HEK293 (cell line): Measurements from ENCODE around the gene YAE1.

Source experiments
- CTCF ChIA-PET: fragments of 350-600 bp; formaldehyde crosslinking; extraction: SDS; loops from one replicate; lab custom pipeline; 2021; ENCODE audit warnings: antibody characterized with exemption; lab: Yijun Ruan, JAX
- POLR2A ChIA-PET: fragments of 300-600 bp; formaldehyde crosslinking; extraction: SDS; loops from one replicate; lab custom pipeline; 2020; ENCODE audit warnings: antibody characterized with exemption, inconsistent platforms; lab: Yijun Ruan, JAX
- H3K27ac ChIP-seq: fragments of 200-500 bp; sonication (Bioruptor generic); 2 replicates; pipeline ENCODE4 v1.5.1; 2014; ENCODE audit warnings: low read depth, low read length, control low read depth, inconsistent platforms; ENCODE audit errors: extremely low read depth
- H3K36me3 ChIP-seq, 2 experiments: fragments of 200-500 bp in 1 of 2; sonication (Bioruptor generic) in 1 of 2; 1 replicate in 1 of 2; 2 replicates in 1 of 2; pipeline ENCODE4 v1.5.1; 2014 to 2017; ENCODE audit warnings: inconsistent platforms in 2 of 2, low read length in 2 of 2; ENCODE audit not compliant: control insufficient read depth in 2 of 2, insufficient read depth in 1 of 2
- H3K4me1 ChIP-seq: fragments of 200-500 bp; sonication (Bioruptor generic); 2 replicates; pipeline ENCODE4 v1.5.1; 2014; ENCODE audit warnings: mild to moderate bottlenecking, low read length, inconsistent platforms; ENCODE audit not compliant: control insufficient read depth, insufficient read depth
- H3K4me3 ChIP-seq: 2 replicates; pipeline ENCODE4 v1.5.1; 2011; ENCODE audit warnings: low read depth, mild to moderate bottlenecking, control low read depth, low read length, moderate library complexity
- H3K9me3 ChIP-seq: fragments of 200-500 bp; sonication (Bioruptor generic); 2 replicates; pipeline ENCODE4 v1.5.1; 2014; ENCODE audit warnings: low read depth, low read length, inconsistent platforms; ENCODE audit not compliant: control insufficient read depth, insufficient read depth
- BCL11A ChIP-seq: fragments of 450-650 bp; formaldehyde crosslinking; IDR thresholded peaks from 2 replicates; pipeline ENCODE4 v1.5.1; 2016; ENCODE audit warnings: low read depth, missing biosample characterization, missing genetic modification characterization
- GLIS1 ChIP-seq: fragments of 450-650 bp; formaldehyde crosslinking; IDR thresholded peaks from 2 replicates; pipeline ENCODE4 v1.5.1; 2016; ENCODE audit warnings: missing biosample characterization, missing genetic modification characterization
- HOXD13 ChIP-seq: sonication (generic); formaldehyde crosslinking; IDR thresholded peaks from 2 replicates; pipeline ENCODE4 v1.8.0; 2022; ENCODE audit warnings: missing genetic modification reagents, borderline replicate concordance
- MYNN ChIP-seq: fragments of 450-650 bp; formaldehyde crosslinking; IDR thresholded peaks from 2 replicates; pipeline ENCODE4 v1.5.1; 2016; ENCODE audit warnings: missing biosample characterization, missing genetic modification characterization, borderline replicate concordance
- PBX3 ChIP-seq: sonication (generic); formaldehyde crosslinking; IDR thresholded peaks from 2 replicates; pipeline ENCODE4 v1.8.1; 2022; ENCODE audit warnings: mild to moderate bottlenecking, moderate library complexity, missing genetic modification reagents
- SP7 ChIP-seq: fragments of 450-650 bp; formaldehyde crosslinking; IDR thresholded peaks from 2 replicates; pipeline ENCODE4 v1.5.1; 2016; ENCODE audit warnings: missing biosample characterization, missing genetic modification characterization
- ZBTB8A ChIP-seq: fragments of 450-650 bp; formaldehyde crosslinking; IDR thresholded peaks from 2 replicates; pipeline ENCODE4 v1.5.1; 2016; ENCODE audit warnings: missing biosample characterization, missing genetic modification characterization
- ZFP3 ChIP-seq: fragments of 450-650 bp; formaldehyde crosslinking; IDR thresholded peaks from 2 replicates; pipeline ENCODE4 v1.5.1; 2016; ENCODE audit warnings: low read depth, missing biosample characterization, missing genetic modification characterization
- ZIC2 ChIP-seq: fragments of 450-650 bp; formaldehyde crosslinking; IDR thresholded peaks from 2 replicates; pipeline ENCODE4 v1.5.1; 2016; ENCODE audit warnings: missing biosample characterization, missing genetic modification characterization
- ZNF10 ChIP-seq: fragments of 450-650 bp; formaldehyde crosslinking; IDR thresholded peaks from 2 replicates; pipeline ENCODE4 v1.5.1; 2017; ENCODE audit warnings: missing biosample characterization, missing genetic modification characterization
- ZNF112 ChIP-seq: fragments of 450-650 bp; formaldehyde crosslinking; IDR thresholded peaks from 2 replicates; pipeline ENCODE4 v1.5.0; 2017; ENCODE audit warnings: missing biosample characterization, missing genetic modification characterization
- ZNF140 ChIP-seq: fragments of 450-650 bp; formaldehyde crosslinking; IDR thresholded peaks from 2 replicates; pipeline ENCODE4 v1.5.1; 2016; ENCODE audit warnings: missing biosample characterization, missing genetic modification characterization
- ZNF214 ChIP-seq: fragments of 450-650 bp; formaldehyde crosslinking; IDR thresholded peaks from 2 replicates; pipeline ENCODE4 v1.5.1; 2017; ENCODE audit warnings: missing biosample characterization, mild to moderate bottlenecking, missing genetic modification characterization, borderline replicate concordance
- ZNF513 ChIP-seq: fragments of 450-650 bp; IDR thresholded peaks from 2 replicates; pipeline ENCODE4 v1.5.1; 2018; ENCODE audit warnings: missing biosample characterization, missing genetic modification characterization
- ZNF548 ChIP-seq: fragments of 450-650 bp; formaldehyde crosslinking; IDR thresholded peaks from 2 replicates; pipeline ENCODE4 v1.5.1; 2016; ENCODE audit warnings: missing biosample characterization, missing genetic modification characterization
- ZNF558 ChIP-seq: fragments of 450-650 bp; formaldehyde crosslinking; IDR thresholded peaks from 2 replicates; pipeline ENCODE4 v1.5.1; 2016; ENCODE audit warnings: missing biosample characterization, missing genetic modification characterization
- ZNF626 ChIP-seq: fragments of 450-650 bp; sonication (Bioruptor Pico); formaldehyde crosslinking; IDR thresholded peaks from 2 replicates; pipeline ENCODE4 v1.5.1; 2018; ENCODE audit warnings: missing biosample characterization, missing genetic modification characterization, inconsistent platforms
- ZNF670 ChIP-seq: fragments of 450-650 bp; formaldehyde crosslinking; IDR thresholded peaks from 2 replicates; pipeline ENCODE4 v1.5.1; 2016; ENCODE audit warnings: missing biosample characterization, missing genetic modification characterization, low read depth
- ZNF768 ChIP-seq: fragments of 450-650 bp; formaldehyde crosslinking; IDR thresholded peaks from 2 replicates; pipeline ENCODE4 v1.5.1; 2018; ENCODE audit warnings: missing biosample characterization, mild to moderate bottlenecking, missing genetic modification characterization
- ZNF777 ChIP-seq: fragments of 450-650 bp; formaldehyde crosslinking; IDR thresholded peaks from 2 replicates; pipeline ENCODE4 v1.5.1; 2017; ENCODE audit warnings: missing biosample characterization, missing genetic modification characterization, borderline replicate concordance
- TF ChIP-seq, protein P1 (sequence below): fragments of 450-650 bp; formaldehyde crosslinking; IDR thresholded peaks from 2 replicates; pipeline ENCODE4 v1.5.1; 2017; ENCODE audit warnings: missing biosample characterization, missing genetic modification characterization
- TF ChIP-seq, protein P2 (sequence below): fragments of 450-650 bp; formaldehyde crosslinking; IDR thresholded peaks from 2 replicates; pipeline ENCODE4 v1.5.1; 2016; ENCODE audit warnings: missing biosample characterization, missing genetic modification characterization, low read depth

Gene YAE1

DNA sequence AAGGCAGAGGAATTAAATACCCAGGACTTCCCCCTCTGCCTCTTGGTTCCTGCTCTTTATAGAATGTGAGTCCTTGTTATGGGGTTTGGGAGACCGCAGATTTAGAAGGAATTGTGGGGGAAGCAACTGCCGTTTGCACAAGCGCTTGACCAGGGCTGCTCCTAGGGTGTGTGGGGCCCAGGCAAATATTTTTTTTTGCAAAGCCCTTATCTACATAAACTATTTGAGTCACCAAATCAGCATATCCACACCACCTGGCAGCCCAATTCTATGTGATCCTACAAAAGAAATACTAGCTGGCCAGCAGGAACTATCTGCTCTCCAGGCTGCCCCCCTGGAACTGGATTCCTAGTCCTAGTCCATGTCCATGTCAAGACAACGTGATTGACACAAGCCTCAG, 33.4 kb upstream of the YAE1 start (continued):
- TF ChIP-seq ZNF10 (no peak), MYNN (tag by site-specific recombination) (no peak)

GRCh38 chr7:39534599-39534998, 31.6 kb upstream of the YAE1 start:
- Histone ChIP-seq H3K36me3 (no peaks in the 10 kb centered on the region), H3K4me1 (no peaks in the 10 kb centered on the region), H3K4me3 (no peak overlapping the region), H3K9me3 (no peaks in the 10 kb centered on the region), H3K27ac (no peak overlapping the region)
- ChIA-PET POLR2A (no interaction called here), CTCF (interaction anchor here (0.7 to 2.1 kb wide), 2 partner anchors 14 to 21 kb away, joined by 3 to 7 read pairs; no protein-coding TSS in a partner anchor)
- TF ChIP-seq, protein P1, sequence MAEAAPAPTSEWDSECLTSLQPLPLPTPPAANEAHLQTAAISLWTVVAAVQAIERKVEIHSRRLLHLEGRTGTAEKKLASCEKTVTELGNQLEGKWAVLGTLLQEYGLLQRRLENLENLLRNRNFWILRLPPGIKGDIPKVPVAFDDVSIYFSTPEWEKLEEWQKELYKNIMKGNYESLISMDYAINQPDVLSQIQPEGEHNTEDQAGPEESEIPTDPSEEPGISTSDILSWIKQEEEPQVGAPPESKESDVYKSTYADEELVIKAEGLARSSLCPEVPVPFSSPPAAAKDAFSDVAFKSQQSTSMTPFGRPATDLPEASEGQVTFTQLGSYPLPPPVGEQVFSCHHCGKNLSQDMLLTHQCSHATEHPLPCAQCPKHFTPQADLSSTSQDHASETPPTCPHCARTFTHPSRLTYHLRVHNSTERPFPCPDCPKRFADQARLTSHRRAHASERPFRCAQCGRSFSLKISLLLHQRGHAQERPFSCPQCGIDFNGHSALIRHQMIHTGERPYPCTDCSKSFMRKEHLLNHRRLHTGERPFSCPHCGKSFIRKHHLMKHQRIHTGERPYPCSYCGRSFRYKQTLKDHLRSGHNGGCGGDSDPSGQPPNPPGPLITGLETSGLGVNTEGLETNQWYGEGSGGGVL (tag by site-specific recombination) = no peak
- TF ChIP-seq ZNF626 (no peak), ZNF777 (tag by site-specific recombination) (no peak), ZBTB8A (tag by site-specific recombination) (no peak), ZNF513 (no peak), ZNF768 (tag by site-specific recombination) (no peak), GLIS1 (tag by site-specific recombination) (no peak), SP7 (tag by site-specific recombination) (no peak), HOXD13 (no peak)

DNA sequence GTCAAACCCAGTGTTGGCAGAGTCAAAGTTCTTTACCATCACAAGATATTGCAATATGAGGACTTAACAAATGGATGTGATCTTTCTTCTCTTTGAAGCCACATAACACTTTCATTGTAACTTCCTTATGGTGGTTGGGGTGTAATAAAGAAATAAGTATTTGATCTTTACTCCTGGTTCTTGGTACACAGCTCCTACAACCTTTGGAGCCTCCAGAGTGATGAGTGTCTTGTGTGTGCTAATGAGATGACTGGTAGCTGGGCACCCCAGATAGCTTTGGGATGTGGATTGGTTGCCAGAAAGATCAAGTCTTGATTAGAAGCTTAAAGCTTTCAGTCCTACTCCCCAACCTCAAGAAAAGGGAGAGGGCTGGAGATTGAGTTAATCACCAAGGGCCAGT, 31.1 kb upstream of the YAE1 start:
- H3K9me3 ChIP-seq = no peaks in the 10 kb centered on the region
- no peak for TF ChIP-seq ZNF214 (tag by site-specific recombination)
- no peak for TF ChIP-seq ZNF112
- TF ChIP-seq ZNF140 (tag by site-specific recombination) = no peak
- no peak for TF ChIP-seq ZIC2 (tag by site-specific recombination)
- TF ChIP-seq ZNF670 (tag by site-specific recombination) = no peak
- TF ChIP-seq ZFP3 (tag by site-specific recombination) = no peak
- no peaks in the 10 kb centered on the region for H3K4me1 ChIP-seq
- H3K27ac ChIP-seq = no peak overlapping the region
- POLR2A ChIA-PET = no interaction called here
- no peaks in the 10 kb centered on the region for H3K36me3 ChIP-seq
- CTCF ChIA-PET = interaction anchor here (0.7 to 2.1 kb wide), 2 partner anchors 15 to 21 kb away, joined by 3 to 7 read pairs; no protein-coding TSS in a partner anchor
- no peak overlapping the region for H3K4me3 ChIP-seq

GRCh38 chr7:39535720-39536119, 30.5 kb upstream of the YAE1 start:
- no peaks in the 10 kb centered on the region for H3K4me1 ChIP-seq
- no peaks in the 10 kb centered on the region for H3K9me3 ChIP-seq
- H3K27ac ChIP-seq = no peak overlapping the region
- H3K36me3 ChIP-seq = no peaks in the 10 kb centered on the region
- ChIA-PET CTCF (interaction anchor here (0.6 to 2.1 kb wide), 2 partner anchors 15 to 31 kb away, joined by 5 to 7 read pairs; no protein-coding TSS in a partner anchor), POLR2A (no interaction called here)
- no peak overlapping the region for H3K4me3 ChIP-seq
- TF ChIP-seq ZNF558 (tag by site-specific recombination) = no peak
- no peak for TF ChIP-seq PBX3
- TF ChIP-seq ZNF548 (tag by site-specific recombination) = no peak
- TF ChIP-seq, protein P2, sequence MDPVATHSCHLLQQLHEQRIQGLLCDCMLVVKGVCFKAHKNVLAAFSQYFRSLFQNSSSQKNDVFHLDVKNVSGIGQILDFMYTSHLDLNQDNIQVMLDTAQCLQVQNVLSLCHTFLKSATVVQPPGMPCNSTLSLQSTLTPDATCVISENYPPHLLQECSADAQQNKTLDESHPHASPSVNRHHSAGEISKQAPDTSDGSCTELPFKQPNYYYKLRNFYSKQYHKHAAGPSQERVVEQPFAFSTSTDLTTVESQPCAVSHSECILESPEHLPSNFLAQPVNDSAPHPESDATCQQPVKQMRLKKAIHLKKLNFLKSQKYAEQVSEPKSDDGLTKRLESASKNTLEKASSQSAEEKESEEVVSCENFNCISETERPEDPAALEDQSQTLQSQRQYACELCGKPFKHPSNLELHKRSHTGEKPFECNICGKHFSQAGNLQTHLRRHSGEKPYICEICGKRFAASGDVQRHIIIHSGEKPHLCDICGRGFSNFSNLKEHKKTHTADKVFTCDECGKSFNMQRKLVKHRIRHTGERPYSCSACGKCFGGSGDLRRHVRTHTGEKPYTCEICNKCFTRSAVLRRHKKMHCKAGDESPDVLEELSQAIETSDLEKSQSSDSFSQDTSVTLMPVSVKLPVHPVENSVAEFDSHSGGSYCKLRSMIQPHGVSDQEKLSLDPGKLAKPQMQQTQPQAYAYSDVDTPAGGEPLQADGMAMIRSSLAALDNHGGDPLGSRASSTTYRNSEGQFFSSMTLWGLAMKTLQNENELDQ = no peak
- no peak for TF ChIP-seq BCL11A (tag by site-specific recombination)
